B cell (primary cell): ENCODE measurements around the gene RPTOR.

Source experiments
- EZH2 ChIP-seq: IDR thresholded peaks from 2 replicates; pipeline ENCODE4 v1.6.1; 2012; ENCODE audit warnings: borderline replicate concordance, low read depth, mild to moderate bottlenecking, moderate library complexity, low read length; ENCODE audit not compliant: insufficient read depth, poor library complexity, severe bottlenecking
- TF ChIP-seq, protein P1 (sequence below): fragments of 200-600 bp; IDR thresholded peaks from one replicate; pipeline ENCODE4 v1.8.0; 2022; ENCODE audit warnings: antibody characterized with exemption, mild to moderate bottlenecking

DNA sequence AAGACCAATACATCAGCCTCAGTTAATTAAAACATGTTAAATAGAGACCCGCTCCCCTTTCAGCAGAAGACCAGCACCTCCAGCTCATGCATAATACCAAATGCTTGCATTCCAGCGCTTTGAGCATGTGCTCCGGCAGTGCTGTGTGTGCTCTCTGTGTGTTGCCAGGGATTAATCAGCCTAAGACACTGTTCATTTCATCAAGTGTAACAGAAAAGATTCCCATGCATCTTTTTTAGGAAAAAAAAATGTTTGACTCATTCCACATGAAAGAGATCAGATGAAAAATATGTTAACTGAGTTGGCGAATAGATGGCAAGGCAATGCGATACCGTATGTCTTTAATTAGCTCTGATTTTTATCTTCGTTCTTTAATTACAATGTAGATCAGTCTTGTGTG is 187.6 kb downstream of the RPTOR start:
- TF ChIP-seq, protein P1, sequence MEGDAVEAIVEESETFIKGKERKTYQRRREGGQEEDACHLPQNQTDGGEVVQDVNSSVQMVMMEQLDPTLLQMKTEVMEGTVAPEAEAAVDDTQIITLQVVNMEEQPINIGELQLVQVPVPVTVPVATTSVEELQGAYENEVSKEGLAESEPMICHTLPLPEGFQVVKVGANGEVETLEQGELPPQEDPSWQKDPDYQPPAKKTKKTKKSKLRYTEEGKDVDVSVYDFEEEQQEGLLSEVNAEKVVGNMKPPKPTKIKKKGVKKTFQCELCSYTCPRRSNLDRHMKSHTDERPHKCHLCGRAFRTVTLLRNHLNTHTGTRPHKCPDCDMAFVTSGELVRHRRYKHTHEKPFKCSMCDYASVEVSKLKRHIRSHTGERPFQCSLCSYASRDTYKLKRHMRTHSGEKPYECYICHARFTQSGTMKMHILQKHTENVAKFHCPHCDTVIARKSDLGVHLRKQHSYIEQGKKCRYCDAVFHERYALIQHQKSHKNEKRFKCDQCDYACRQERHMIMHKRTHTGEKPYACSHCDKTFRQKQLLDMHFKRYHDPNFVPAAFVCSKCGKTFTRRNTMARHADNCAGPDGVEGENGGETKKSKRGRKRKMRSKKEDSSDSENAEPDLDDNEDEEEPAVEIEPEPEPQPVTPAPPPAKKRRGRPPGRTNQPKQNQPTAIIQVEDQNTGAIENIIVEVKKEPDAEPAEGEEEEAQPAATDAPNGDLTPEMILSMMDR, result no peak
- no peak for TF ChIP-seq EZH2
